ENCODE results near the gene TDRD7. TPM values are rescaled to one million over a fixed set of nuclear protein-coding genes. Genes with fewer than 3 reads are reported as not detected.

The TDRD7 gene
- total and polyA plus RNA-seq, 2 of the 8 experiments (the other 6 are each of a cell fraction or from before 2014, with no cell fraction given), result 1.2 to 2.3 TPM

GRCh38 chr9:97431044-97431441, 19.1 kb downstream of the TDRD7 start:
- no peak overlapping the region for H2AK5ac ChIP-seq (ENCODE audit: low read depth, low read length)
- POLR2A ChIA-PET (ENCODE audit: partially characterized antibody), result no interaction called here
- 89% methylated on average over 3 of the region's 3 CpGs; no CpG with 5 or more reads in 1 of the 2 experiments for WGBS, 2 experiments (ENCODE audit: extremely low coverage in 1 of 2, insufficient coverage in 1 of 2, insufficient read length in 1 of 2, insufficient replicate concordance in 2 of 2, low coverage in 1 of 2, low lambda C conversion rate in 2 of 2, missing lambda C conversion rate in 1 of 2)
- H3K27ac ChIP-seq (ENCODE audit: low read depth, low read length), result no peak overlapping the region
- H2BK20ac ChIP-seq (ENCODE audit: low read length), result no peak overlapping the region
- H2BK120ac ChIP-seq (replicated peaks; ENCODE audit: low read depth, low read length), result no peak overlapping the region
- no peaks in the 10 kb centered on the region for H4K20me1 ChIP-seq (replicated peaks in 1 of 2; ENCODE audit: control insufficient read depth in 1 of 2, insufficient read depth in 2 of 2, low read length in 2 of 2)
- H3K9ac ChIP-seq (replicated peaks in 1 of 4; ENCODE audit: extremely low read depth in 1 of 4, low read depth in 3 of 4, low read length in 3 of 4), result no peak overlapping the region
- H3K4me2 ChIP-seq (ENCODE audit: insufficient read depth in 1 of 2, low read depth in 2 of 2, low read length in 2 of 2), result no peak overlapping the region
- H3K14ac ChIP-seq (ENCODE audit: insufficient read length), result no peak overlapping the region
- H3K23me2 ChIP-seq (ENCODE audit: low read depth, low read length), result no peaks in the 10 kb centered on the region
- CTCF ChIA-PET (ENCODE audit: partially characterized antibody), result interaction anchor here (0.7 to 1.0 kb wide), 3 partner anchors 18 to 194 kb away, joined by 3 to 4 read pairs (median 3); no protein-coding TSS in a partner anchor
- H3K79me2 ChIP-seq (ENCODE audit: control insufficient read depth in 1 of 2, insufficient read depth in 2 of 2, low read length in 2 of 2), result no peaks in the 10 kb centered on the region
- TF ChIP-seq ASH2L (IDR thresholded peaks at IDR 0.05; ENCODE audit: low read length) (no peak), POLR2A (IDR thresholded peaks at IDR 0.05; ENCODE audit: control extremely low read depth in 1 of 2, low read depth in 2 of 2, low read length in 2 of 2) (no peak)
- H3K9me3 ChIP-seq (ENCODE audit: insufficient read depth in 2 of 2, low read depth in 1 of 2, low read length in 1 of 2), result no peaks in the 10 kb centered on the region
- no peak overlapping the region for H3K4ac ChIP-seq (replicated peaks; ENCODE audit: insufficient read length, low read depth, low read length)
- H3K79me1 ChIP-seq (ENCODE audit: low read depth, low read length), result no peaks in the 10 kb centered on the region
- H3K23ac ChIP-seq (ENCODE audit: insufficient read length), result no peak overlapping the region
- no peak overlapping the region for H2BK12ac ChIP-seq (ENCODE audit: low read depth, low read length)
- no peak overlapping the region for H3K56ac ChIP-seq (replicated peaks; ENCODE audit: insufficient read length, low read depth, low read length)
- no peaks in the 10 kb centered on the region for H3K4me1 ChIP-seq (replicated peaks in 1 of 4; ENCODE audit: control insufficient read depth in 3 of 4, insufficient read depth in 4 of 4, low read length in 3 of 4)
- no peak overlapping the region for H4K8ac ChIP-seq (ENCODE audit: extremely low read depth, insufficient read depth, low read length)
- H2AFZ ChIP-seq (ENCODE audit: low read length), result no peak overlapping the region
- H3K4me3 ChIP-seq (ENCODE audit: extremely low read depth in 1 of 4, insufficient read depth in 2 of 4, low read depth in 3 of 4, low read length in 4 of 4), result no peak overlapping the region
- H3K18ac ChIP-seq (ENCODE audit: extremely low read depth, low read length), result no peak overlapping the region
- H4K5ac ChIP-seq (ENCODE audit: insufficient read length, low read depth, low read length), result no peak overlapping the region
- H3K27me3 ChIP-seq (replicated peaks in 1 of 4; ENCODE audit: control insufficient read depth in 3 of 4, extremely low read depth in 1 of 4, insufficient read depth in 3 of 4, low read length in 3 of 4), result no peaks in the 10 kb centered on the region
- DNase-seq (ENCODE audit: low read depth in 1 of 2, low spot score in 2 of 2) (no peak), FAIRE-seq (no peak)
- no peaks in the 10 kb centered on the region for H3K36me3 ChIP-seq (ENCODE audit: control insufficient read depth in 2 of 4, insufficient read depth in 4 of 4, low read length in 3 of 4)
- no peak overlapping the region for H2BK5ac ChIP-seq (ENCODE audit: low read depth, low read length)
- no peak overlapping the region for H4K91ac ChIP-seq (replicated peaks; ENCODE audit: insufficient read length, low read length)
- H2BK15ac ChIP-seq (ENCODE audit: low read length), result no peak overlapping the region

Data from H1 (cell line).